ENCODE data around the gene IFNA7. TPM values are rescaled to one million over a fixed set of nuclear protein-coding genes. Genes with fewer than 3 reads are reported as not detected.
"Not testable (repeated sequence)": the region's sequence is repeated elsewhere in the genome, so short reads cannot be mapped to it uniquely, and the experiment has no call there.

Gene IFNA7
- not detected for total RNA-seq (ENCODE audit: unreplicated experiment)
- long read RNA-seq, result 0 reads

DNA sequence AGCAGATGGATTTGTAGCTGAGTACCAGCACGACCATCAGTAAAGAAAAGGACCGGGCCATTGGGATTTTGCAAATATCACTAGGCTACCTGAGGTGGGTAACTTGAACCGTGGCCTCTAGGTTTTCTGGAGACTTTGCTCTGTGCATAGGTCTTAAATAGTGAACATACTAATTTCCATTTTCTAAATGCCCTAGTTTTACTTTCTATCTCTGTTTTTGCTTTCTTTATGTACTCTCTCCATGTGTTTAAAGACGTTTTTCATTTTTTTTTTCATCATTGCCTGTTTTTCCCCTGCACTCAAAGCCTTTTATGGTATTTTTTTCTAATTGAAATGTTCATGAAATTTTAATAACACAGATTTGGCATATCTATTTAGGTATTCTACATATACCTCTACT lies at the start of gene IFNA7:
Gene IFNA7, minus strand, starts transcription at position 101 of the 400 bp plus-strand sequence. Its CDS starts 40 bp downstream, at position 61.
- not testable (repeated sequence) for H3K4me1 Mint-ChIP-seq (ENCODE audit: low read depth, unreplicated experiment); DNase-seq; H3K27me3 Mint-ChIP-seq (ENCODE audit: unreplicated experiment); H3K27ac Mint-ChIP-seq (ENCODE audit: unreplicated experiment); H3K4me3 Mint-ChIP-seq (ENCODE audit: unreplicated experiment); H3K36me3 Mint-ChIP-seq (ENCODE audit: unreplicated experiment); H3K9me3 Mint-ChIP-seq (ENCODE audit: unreplicated experiment)

DNA sequence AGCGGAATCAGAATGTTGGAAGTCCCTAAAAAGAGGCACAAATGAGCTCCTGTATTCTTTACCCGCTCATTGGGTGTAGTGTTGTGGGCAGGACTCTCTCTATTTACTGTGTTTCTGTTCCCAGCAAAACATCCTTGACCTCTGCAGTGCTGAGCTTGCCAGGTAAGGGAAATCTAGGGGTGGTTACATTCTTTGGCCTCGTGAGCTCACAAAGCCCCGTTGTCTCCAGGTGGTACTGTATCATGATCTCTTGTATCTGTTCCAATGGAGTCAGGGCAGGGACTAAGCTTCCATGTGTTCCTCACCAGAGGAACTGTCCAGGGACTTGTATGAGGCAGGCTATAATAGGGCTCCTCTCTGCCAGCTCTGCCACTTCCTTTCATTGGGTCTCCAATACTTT lies 49.6 kb upstream of the IFNA7 start:
- Mint-ChIP-seq H3K27ac (ENCODE audit: unreplicated experiment) (no peak overlapping the region), H3K36me3 (ENCODE audit: unreplicated experiment) (no peaks in the 10 kb centered on the region), H3K9me3 (ENCODE audit: unreplicated experiment) (no peaks in the 10 kb centered on the region), H3K4me1 (ENCODE audit: low read depth, unreplicated experiment) (peaks cover 8% of the 10 kb centered on the region), H3K27me3 (ENCODE audit: unreplicated experiment) (no peaks in the 10 kb centered on the region), H3K4me3 (ENCODE audit: unreplicated experiment) (no peak overlapping the region)
- TF ChIP-seq, protein P1, sequence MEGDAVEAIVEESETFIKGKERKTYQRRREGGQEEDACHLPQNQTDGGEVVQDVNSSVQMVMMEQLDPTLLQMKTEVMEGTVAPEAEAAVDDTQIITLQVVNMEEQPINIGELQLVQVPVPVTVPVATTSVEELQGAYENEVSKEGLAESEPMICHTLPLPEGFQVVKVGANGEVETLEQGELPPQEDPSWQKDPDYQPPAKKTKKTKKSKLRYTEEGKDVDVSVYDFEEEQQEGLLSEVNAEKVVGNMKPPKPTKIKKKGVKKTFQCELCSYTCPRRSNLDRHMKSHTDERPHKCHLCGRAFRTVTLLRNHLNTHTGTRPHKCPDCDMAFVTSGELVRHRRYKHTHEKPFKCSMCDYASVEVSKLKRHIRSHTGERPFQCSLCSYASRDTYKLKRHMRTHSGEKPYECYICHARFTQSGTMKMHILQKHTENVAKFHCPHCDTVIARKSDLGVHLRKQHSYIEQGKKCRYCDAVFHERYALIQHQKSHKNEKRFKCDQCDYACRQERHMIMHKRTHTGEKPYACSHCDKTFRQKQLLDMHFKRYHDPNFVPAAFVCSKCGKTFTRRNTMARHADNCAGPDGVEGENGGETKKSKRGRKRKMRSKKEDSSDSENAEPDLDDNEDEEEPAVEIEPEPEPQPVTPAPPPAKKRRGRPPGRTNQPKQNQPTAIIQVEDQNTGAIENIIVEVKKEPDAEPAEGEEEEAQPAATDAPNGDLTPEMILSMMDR (IDR thresholded peaks at IDR 0.05; ENCODE audit: partially characterized antibody, unreplicated experiment), result no peak
- DNase-seq, result no peak

DNA sequence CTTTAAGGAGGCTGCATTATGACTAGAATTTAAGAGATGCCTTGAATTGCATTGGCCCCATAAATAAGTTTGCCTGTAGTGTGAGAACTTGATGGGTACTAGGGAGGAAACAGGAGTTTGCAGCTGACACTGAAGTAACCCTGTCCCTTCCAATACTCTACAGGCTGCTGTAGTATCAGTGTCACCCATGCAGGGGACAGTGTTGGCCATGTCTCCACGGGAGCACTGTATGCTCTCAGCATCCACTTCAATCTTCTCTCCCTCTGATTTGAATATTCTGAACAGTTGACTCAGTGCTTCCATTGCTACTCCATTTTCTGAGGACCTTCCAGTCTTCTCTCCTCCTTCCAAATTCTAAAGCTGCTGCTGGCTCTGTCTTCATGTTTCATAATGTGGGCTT lies 49.2 kb upstream of the IFNA7 start:
- Mint-ChIP-seq H3K4me3 (ENCODE audit: unreplicated experiment) (no peak overlapping the region), H3K9me3 (ENCODE audit: unreplicated experiment) (no peaks in the 10 kb centered on the region), H3K4me1 (ENCODE audit: low read depth, unreplicated experiment) (peaks cover 8% of the 10 kb centered on the region), H3K27ac (ENCODE audit: unreplicated experiment) (no peak overlapping the region), H3K36me3 (ENCODE audit: unreplicated experiment) (no peaks in the 10 kb centered on the region), H3K27me3 (ENCODE audit: unreplicated experiment) (no peaks in the 10 kb centered on the region)
- DNase-seq, result no peak
- TF ChIP-seq, protein P1 (IDR thresholded peaks at IDR 0.05; ENCODE audit: partially characterized antibody, unreplicated experiment), result no peak

DNA sequence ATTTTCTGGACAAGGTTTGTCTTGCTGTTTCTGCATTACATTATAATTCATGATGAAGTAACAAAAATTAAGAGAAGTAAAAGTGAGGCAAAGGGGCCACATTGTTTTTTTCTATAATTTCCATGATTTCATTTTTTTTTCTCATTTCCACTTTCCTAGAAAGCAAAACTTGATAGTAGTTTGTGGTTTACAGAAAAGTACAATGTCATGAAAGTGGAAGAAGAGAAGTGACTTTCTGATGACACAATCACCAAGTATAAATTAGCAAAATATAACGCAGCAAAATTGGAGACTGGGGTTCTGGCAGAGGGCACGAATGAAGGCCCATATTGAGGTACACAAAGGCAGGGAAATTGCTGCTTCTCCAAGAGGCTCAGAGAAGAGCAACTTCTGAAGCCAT lies 42.8 kb upstream of the IFNA7 start:
- no peak overlapping the region for H3K4me3 Mint-ChIP-seq (ENCODE audit: unreplicated experiment)
- no peak for DNase-seq
- H3K4me1 Mint-ChIP-seq (ENCODE audit: low read depth, unreplicated experiment), result no peaks in the 10 kb centered on the region
- H3K27me3 Mint-ChIP-seq (ENCODE audit: unreplicated experiment), result no peaks in the 10 kb centered on the region
- no peaks in the 10 kb centered on the region for H3K36me3 Mint-ChIP-seq (ENCODE audit: unreplicated experiment)
- TF ChIP-seq, protein P1 (IDR thresholded peaks at IDR 0.05; ENCODE audit: partially characterized antibody, unreplicated experiment), result no peak
- H3K27ac Mint-ChIP-seq (ENCODE audit: unreplicated experiment), result no peak overlapping the region
- H3K9me3 Mint-ChIP-seq (ENCODE audit: unreplicated experiment), result no peaks in the 10 kb centered on the region

DNA sequence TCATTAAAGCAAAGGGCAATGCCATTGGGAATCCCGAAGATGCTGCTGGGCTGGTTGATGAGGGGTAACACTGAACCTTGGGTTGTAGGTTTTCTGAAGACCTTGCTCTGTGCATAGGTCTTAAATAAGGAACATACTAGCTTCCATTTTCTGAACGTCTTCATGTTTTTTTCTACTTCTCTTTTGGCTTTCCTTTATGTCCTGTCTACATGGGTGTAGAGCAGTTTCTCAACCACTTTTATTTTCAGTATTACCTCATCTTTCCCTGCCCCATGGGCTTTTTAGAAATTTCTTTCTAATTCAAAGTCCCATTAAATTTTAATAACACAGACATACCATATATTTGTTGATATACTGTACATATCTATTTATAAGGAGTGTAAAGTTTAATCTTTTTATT lies 37.9 kb upstream of the IFNA7 start, which contains the start of gene IFNA14:
Gene IFNA14, minus strand, starts transcription at position 95 of the 400 bp plus-strand sequence. Its CDS starts 70 bp downstream, at position 25.
- TF ChIP-seq, protein P1 (IDR thresholded peaks at IDR 0.05; ENCODE audit: partially characterized antibody, unreplicated experiment), result no peak
- Mint-ChIP-seq H3K4me1 (ENCODE audit: low read depth, unreplicated experiment) (no peaks in the 10 kb centered on the region), H3K4me3 (ENCODE audit: unreplicated experiment) (no peak within 1 kb of the TSS), H3K27me3 (ENCODE audit: unreplicated experiment) (peaks cover 2% of the 10 kb centered on the region), H3K27ac (ENCODE audit: unreplicated experiment) (no peak within 1 kb of the TSS), H3K9me3 (ENCODE audit: unreplicated experiment) (no peaks in the 10 kb centered on the region), H3K36me3 (ENCODE audit: unreplicated experiment) (no peaks in the 10 kb centered on the region)
- DNase-seq, result no peak

DNA sequence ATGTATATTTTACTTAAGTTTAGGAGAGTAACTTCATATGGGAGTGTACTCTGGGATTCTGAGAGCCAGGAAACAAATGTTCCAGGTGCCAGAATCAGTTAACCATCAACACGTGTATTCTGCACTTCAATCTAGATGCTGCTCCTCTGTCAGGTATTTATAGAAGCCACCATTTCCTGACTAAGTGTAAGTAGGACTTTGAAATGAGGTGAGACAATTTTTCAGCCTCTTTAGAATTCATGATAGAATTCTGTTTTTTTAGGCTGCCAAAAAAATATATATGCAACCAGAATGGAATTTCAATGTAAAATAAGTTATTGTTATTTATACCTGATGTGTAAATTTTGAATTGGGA lies 34.3 kb upstream of the IFNA7 start:
- not testable (repeated sequence) for H3K27me3 Mint-ChIP-seq (ENCODE audit: unreplicated experiment); H3K27ac Mint-ChIP-seq (ENCODE audit: unreplicated experiment); H3K36me3 Mint-ChIP-seq (ENCODE audit: unreplicated experiment); H3K4me3 Mint-ChIP-seq (ENCODE audit: unreplicated experiment); H3K4me1 Mint-ChIP-seq (ENCODE audit: low read depth, unreplicated experiment); DNase-seq; H3K9me3 Mint-ChIP-seq (ENCODE audit: unreplicated experiment)

DNA sequence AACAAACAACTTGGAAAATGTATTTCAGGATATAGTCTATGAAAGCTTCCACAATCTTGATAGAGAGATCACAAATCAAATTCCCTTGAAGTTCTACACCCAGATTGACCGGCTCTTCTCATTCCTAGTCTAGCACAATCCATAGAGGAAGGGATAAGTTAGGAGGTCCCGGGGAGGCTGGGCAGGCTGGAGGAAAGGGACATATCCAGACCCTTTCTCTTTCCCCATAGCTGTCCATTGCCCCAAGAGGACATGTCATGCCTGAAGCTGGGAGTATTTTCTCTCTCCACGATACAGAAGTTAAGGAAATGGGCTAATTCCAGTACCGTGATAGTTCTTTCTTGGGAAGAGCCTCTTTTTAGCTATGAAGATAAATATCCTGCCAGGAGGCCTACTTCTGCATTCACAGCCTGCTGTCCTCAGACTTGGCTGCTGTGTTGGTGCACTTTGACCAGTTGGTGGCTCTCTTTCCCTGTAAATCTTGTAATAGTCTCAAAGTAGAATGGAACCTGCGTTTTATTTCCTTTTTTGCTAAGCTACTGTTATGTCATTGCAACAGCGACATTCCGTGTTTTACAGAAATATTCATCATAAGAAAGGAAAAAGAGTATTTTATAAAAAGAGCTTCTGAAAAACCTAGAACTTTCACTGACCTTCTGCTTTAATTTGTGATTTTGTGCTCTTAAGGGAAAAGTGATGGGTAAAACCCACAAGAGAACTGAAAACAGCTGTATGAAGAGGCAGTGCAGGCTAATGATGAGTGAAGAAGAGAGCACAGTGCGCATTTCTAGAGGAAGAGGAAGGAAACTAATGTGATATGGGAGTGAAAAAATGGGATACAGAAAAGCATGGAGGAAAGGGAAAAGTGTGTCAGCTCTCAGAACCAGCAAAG lies 33.7 kb upstream of the IFNA7 start:
- H3K27me3 Mint-ChIP-seq (ENCODE audit: unreplicated experiment); H3K4me1 Mint-ChIP-seq (ENCODE audit: low read depth, unreplicated experiment); H3K9me3 Mint-ChIP-seq (ENCODE audit: unreplicated experiment); H3K4me3 Mint-ChIP-seq (ENCODE audit: unreplicated experiment); H3K36me3 Mint-ChIP-seq (ENCODE audit: unreplicated experiment); H3K27ac Mint-ChIP-seq (ENCODE audit: unreplicated experiment); DNase-seq: not testable (repeated sequence)

All from glutamatergic neuron (in vitro differentiated cells).